Gastrocnemius medialis (tissue), 4 donors: ENCODE measurements around the gene CDC14A. TPM values are rescaled to one million over a fixed set of nuclear protein-coding genes. Genes with fewer than 3 reads are reported as not detected.

Experiments used
- ATAC-seq, 2 donors: fragments of 150-250 bp; one replicate each; pipeline ENCODE4 v1.9.1; 2016
- DNase-seq, 2 donors: peaks; one replicate each; pipeline ENCODE4 v3.0.0-alpha.2; 2019
- H3K27ac ChIP-seq, 4 donors: fragments of 200-600 bp; sonication (generic); 1 replicate in 1 of 4; 2 replicates in 3 of 4; pipeline ENCODE4 v1.5.1; 2016 to 2018; ENCODE audit warnings: mild to moderate bottlenecking in 2 of 4, moderate library complexity in 1 of 4
- H3K27me3 ChIP-seq, 3 donors: fragments of 200-600 bp; sonication (generic) in 2 of 3; 1 replicate in 1 of 3; 2 replicates in 2 of 3; pipeline versions ENCODE4 v1.5.1 to v1.6.0; 2016 to 2019; ENCODE audit warnings: mild to moderate bottlenecking in 1 of 3, moderate library complexity in 1 of 3
- H3K36me3 ChIP-seq, 2 donors: fragments of 200-600 bp; sonication (generic) in 1 of 2; one replicate each; pipeline ENCODE4 v1.5.1; 2017 to 2018
- H3K4me1 ChIP-seq, 2 donors: fragments of 200-600 bp; sonication (generic) in 1 of 2; one replicate each; pipeline ENCODE4 v1.5.1; 2016 to 2017; ENCODE audit warnings: mild to moderate bottlenecking in 2 of 2
- H3K4me3 ChIP-seq, 4 donors: fragments of 200-600 bp; sonication (generic) in 3 of 4; 1 replicate in 1 of 4; 2 replicates in 3 of 4; pipeline ENCODE4 v1.5.1; 2016 to 2019; ENCODE audit warnings: mild to moderate bottlenecking in 2 of 4
- H3K9me3 ChIP-seq, 3 donors: fragments of 200-600 bp; sonication (generic) in 2 of 3; 1 replicate in 1 of 3; 2 replicates in 2 of 3; pipeline ENCODE4 v1.5.1; 2016 to 2019
- CTCF ChIP-seq, 5 experiments: fragments of 450-650 bp in 3 of 5; fragments of 200-600 bp in 2 of 5; sonication (generic) in 2 of 5; IDR thresholded peaks in 4 of 5; conservative IDR thresholded peaks in 1 of 5; 1 replicate in 4 of 5; 2 replicates in 1 of 5; pipeline ENCODE4 v1.5.1; 2016 to 2019; ENCODE audit warnings: antibody characterized with exemption in 5 of 5, mild to moderate bottlenecking in 3 of 5, moderate library complexity in 3 of 5
- POLR2A ChIP-seq, 2 donors: fragments of 450-650 bp; IDR thresholded peaks; one replicate each; pipeline ENCODE4 v1.6.1; 2017; ENCODE audit warnings: antibody characterized with exemption in 2 of 2, mild to moderate bottlenecking in 2 of 2, moderate library complexity in 2 of 2
- in situ Hi-C, 4 donors: fragments of 200-750 bp; cut with MboI; loops; one replicate each; pipeline versions ENCODE4 v1.15.0 to v1.8.0; 2017; ENCODE audit warnings: low sequenced_read_pairs in 4 of 4
- intact Hi-C: fragments of 100-400 bp; cut with DNase I; formaldehyde crosslinking; loops from one replicate; pipeline ENCODE4 v1.15.1; 2023; ENCODE audit warnings: low total_unique reads
- total RNA-seq, 4 donors: library from RNA; depleted of rRNA; stranded (reverse); fragments of >200 nt; gene quantifications; one replicate each; pipeline versions ENCODE4 v1.1.0 to v1.2.3, GENCODE V29; 2016

Gene CDC14A
- total RNA-seq, 4 donors from 2014 or later, result 2.1 to 10.0 (median 6.0) TPM

- in situ Hi-C loops, result no loop called here
Observed at GRCh38 chr1:100433563-100433962, 81.3 kb downstream of the CDC14A start.

GRCh38 chr1:100434831-100435230 is 82.5 kb downstream of the CDC14A start:
- in situ Hi-C loops, result no loop called here
- no peak overlapping the region for H3K4me3 ChIP-seq
- H3K9me3 ChIP-seq, result no peaks in the 10 kb centered on the region
- H3K27ac ChIP-seq, result no peak overlapping the region
- ATAC-seq (no peak), DNase-seq (no peak)
- TF ChIP-seq POLR2A (IDR thresholded peaks at IDR 0.05) (no peak), CTCF (IDR thresholded peaks at IDR 0.05 in 4 of 5, conservative IDR thresholded peaks at IDR 0.05 in 1 of 5) (no peak)
- H3K27me3 ChIP-seq, result no peaks in the 10 kb centered on the region
- intact Hi-C loops, result no loop called here
- no peaks in the 10 kb centered on the region for H3K36me3 ChIP-seq
- H3K4me1 ChIP-seq, result peaks cover 13 to 14% of the 10 kb centered on the region in 2 donors

More at GRCh38 chr1:100433563-100433962, 81.3 kb downstream of the CDC14A start:
- no peaks in the 10 kb centered on the region for H3K9me3 ChIP-seq
- no peaks in the 10 kb centered on the region for H3K27me3 ChIP-seq
- TF ChIP-seq POLR2A (IDR thresholded peaks at IDR 0.05) (no peak), CTCF (IDR thresholded peaks at IDR 0.05 in 4 of 5, conservative IDR thresholded peaks at IDR 0.05 in 1 of 5) (no peak)
- H3K4me3 ChIP-seq, result no peak overlapping the region
- intact Hi-C loops, result no loop called here
- H3K4me1 ChIP-seq, result peaks cover under 1 to 2% of the 10 kb centered on the region in 2 donors
- no peak for ATAC-seq
- no peak for DNase-seq
- no peaks in the 10 kb centered on the region for H3K36me3 ChIP-seq
- no peak overlapping the region for H3K27ac ChIP-seq

GRCh38 chr1:100438375-100438774 is 86.1 kb downstream of the CDC14A start:
- TF ChIP-seq CTCF (IDR thresholded peaks at IDR 0.05 in 4 of 5, conservative IDR thresholded peaks at IDR 0.05 in 1 of 5) (no peak), POLR2A (IDR thresholded peaks at IDR 0.05) (no peak)
- H3K27me3 ChIP-seq, result no peaks in the 10 kb centered on the region
- intact Hi-C loops (no loop called here), in situ Hi-C loops (no loop called here)
- DNase-seq (no peak), ATAC-seq (no peak)
- H3K4me1 ChIP-seq, result peaks cover 17 to 33% of the 10 kb centered on the region in 2 donors
- no peak overlapping the region for H3K4me3 ChIP-seq
- H3K36me3 ChIP-seq, result no peaks in the 10 kb centered on the region
- peak overlapping the region in 3 of 4 donors; percentile 65 to 73 (median 70) for H3K27ac ChIP-seq
- H3K9me3 ChIP-seq, result no peaks in the 10 kb centered on the region

GRCh38 chr1:100438789-100439188 is 86.5 kb downstream of the CDC14A start:
- Histone ChIP-seq H3K9me3 (no peaks in the 10 kb centered on the region), H3K27me3 (no peaks in the 10 kb centered on the region), H3K27ac (peak overlapping the region in 3 of 4 donors; percentile 65 to 73 (median 70)), H3K4me1 (peaks cover 17 to 38% of the 10 kb centered on the region in 2 donors), H3K36me3 (no peaks in the 10 kb centered on the region), H3K4me3 (no peak overlapping the region)
- ATAC-seq, result peak; percentile 89 to 98
- in situ Hi-C loops (no loop called here), intact Hi-C loops (no loop called here)
- TF ChIP-seq CTCF (IDR thresholded peaks at IDR 0.05 in 4 of 5, conservative IDR thresholded peaks at IDR 0.05 in 1 of 5) (no peak), POLR2A (IDR thresholded peaks at IDR 0.05) (no peak)
- DNase-seq, result peak; percentile 47 to 75
